CD4-positive, alpha-beta T cell treated with Interleukin-4 for 4 hours (primary cell): Measurements from ENCODE around the gene MTOR.
A peak's percentile ranks its signal among the peaks of the same experiment; 100 is the strongest.
"Not testable (repeated sequence)": the region's sequence is repeated elsewhere in the genome, so short reads cannot be mapped to it uniquely, and the experiment has no call there.

ENCODE experiments used
- DNase-seq: peaks from one replicate; pipeline ENCODE4 v3.0.0-alpha.2; 2020

MTOR gene

DNA sequence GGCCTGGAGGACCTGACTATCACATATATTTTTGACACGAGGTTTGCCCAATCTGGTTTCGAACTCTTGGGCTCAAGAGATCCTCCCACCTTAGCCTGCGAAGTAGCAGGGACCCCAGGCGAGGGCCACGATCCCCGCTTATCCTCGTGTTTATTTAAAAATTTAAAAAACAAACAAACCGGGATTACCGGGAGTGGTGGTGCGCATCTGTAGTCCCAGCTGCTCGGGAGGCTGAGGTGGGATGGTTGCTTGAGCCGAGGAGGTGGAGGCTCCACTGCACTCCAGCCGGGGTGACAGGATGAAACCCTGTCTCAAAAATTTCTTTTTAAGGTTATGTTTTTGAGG lies 162.2 kb downstream of the MTOR start:
- DNase-seq: no peak

DNA sequence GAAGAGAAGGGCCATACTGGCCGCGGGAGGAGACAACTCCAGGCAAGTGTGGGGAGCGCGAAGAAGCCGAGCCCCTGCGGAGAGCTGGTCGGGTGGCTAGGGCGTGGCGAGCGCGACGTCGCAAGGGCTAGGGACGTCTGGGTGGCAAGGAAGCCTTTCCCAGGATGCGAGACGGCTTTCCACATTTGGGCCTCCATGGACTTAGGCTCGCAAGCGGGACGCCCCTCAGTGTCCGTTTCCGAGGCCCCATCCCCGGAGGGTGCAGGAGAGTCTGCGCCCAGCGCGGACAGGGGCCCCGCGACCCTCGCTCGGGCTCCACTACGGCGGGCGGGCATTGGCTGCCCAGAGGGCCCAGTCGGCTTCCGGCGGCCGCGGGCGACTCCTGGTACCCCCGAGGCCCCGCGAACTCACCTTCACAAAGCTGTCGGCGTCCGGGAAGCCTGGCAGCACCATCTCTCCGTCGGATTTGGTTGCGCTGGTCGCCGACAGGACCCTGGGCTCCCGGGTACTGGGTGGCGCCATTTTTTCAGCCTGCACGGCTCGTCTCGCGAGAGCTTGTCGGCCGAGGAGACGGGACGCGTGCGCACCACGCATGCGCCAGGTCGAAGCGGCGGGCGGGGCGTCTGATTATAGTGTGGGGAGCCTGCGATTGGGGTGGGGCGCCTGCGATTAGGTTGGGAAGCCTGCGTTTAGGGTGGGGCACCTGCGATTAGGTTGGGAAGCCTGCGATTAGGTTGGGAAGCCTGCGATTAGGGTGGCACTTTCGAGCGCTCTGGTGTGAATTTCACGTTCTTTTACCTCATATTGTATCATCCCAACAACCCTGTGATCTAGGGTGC lies 162.8 kb downstream of the MTOR start, which contains the start of gene EXOSC10:
TSS of gene EXOSC10 (minus strand) at position 560 of the 839 bp plus-strand sequence. CDS start at position 522, 38 bp downstream.
- DNase-seq: peak; percentile 93

DNA sequence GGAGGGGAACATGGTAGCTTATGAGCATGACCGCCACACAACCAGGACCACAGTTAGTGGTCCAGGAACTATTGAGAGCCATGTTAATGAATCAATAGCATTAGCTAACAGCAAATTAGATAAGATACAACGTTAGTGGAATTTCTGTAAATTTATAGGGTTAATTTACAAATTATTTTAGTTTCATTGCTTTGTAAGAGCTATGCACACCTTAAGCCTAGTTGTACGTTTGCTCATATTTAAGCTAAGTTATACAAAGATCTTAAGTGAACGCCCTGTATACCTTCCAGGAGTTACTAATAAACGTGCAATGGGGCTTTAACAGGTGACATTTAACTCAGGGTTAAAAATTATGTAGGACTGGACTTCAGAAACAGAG lies 163.4 kb downstream of the MTOR start:
- DNase-seq: no peak

DNA sequence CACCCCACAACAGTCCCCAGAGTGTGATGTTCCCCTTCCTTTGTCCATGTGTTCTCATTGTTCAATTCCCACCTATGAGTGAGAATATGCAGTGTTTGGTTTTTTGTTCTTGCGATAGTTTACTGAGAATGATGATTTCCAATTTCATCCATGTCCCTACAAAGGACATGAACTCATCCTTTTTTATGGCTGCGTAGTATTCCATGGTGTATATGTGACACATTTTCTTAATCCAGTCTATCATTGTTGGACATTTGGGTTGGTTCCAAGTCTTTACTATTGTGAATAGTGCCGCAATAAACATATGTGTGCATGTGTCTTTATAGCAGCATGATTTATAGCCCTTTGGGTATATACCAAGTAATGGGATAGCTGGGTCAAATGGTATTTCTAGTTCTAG lies 178.6 kb downstream of the MTOR start:
- not testable (repeated sequence) for DNase-seq

DNA sequence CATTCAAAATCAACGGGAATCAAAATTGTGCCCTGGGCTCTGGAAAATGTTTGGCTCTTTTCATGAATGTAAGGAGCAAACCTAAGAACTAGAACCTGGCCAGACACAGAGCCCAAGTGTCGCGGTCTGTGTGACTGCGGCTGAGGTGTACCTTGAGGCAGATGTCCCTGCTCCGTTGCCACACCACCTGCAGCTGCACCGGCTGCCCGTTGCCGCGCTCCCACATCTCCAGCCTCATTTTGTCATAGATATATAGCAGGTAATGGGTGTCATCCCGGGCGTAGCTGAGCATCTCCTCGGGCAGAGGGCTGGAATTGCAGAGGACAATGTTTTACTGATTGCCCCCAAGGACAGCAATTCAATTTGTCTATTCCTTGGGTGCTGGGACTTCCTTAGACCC lies 181.4 kb downstream of the MTOR start:
- DNase-seq: no peak

DNA sequence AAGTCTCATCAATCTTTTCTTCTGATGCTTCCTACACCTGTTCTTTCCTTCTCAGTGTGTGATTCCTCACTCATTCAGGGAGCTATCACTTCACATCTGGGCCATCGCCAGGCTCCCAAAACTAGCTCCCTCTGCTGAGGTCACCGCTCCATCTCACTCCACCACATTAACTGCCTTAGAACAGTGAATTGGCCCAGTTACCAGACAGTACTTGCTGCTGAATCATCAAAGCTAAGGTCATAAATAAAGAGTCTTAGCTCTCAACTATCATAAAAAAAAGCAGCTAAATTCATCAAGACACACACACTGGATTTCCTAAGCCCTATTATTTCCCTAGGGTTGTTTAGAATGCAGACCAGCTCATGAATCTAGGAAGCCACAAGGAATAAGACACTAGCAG lies 183.7 kb downstream of the MTOR start:
- no peak for DNase-seq

DNA sequence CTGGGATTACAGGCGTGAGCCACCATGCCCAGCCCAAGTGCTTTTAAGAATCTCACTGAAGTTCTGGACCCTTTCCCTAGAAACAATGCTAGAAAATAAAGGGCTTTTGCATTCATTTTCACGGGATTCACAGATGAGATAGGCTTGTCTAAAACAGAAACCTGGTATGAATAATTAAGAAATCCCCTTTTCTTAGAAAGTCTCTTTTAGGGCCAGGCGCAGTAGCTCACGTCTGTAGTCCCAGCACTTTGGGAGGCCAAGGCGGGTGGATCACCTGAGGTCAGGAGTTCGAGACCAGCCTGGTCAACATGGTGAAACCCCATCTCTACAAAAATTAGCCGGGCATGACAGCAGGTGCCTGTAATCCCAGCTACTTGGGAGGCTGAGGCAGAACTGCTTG lies 189.0 kb downstream of the MTOR start:
- DNase-seq: not testable (repeated sequence)

DNA sequence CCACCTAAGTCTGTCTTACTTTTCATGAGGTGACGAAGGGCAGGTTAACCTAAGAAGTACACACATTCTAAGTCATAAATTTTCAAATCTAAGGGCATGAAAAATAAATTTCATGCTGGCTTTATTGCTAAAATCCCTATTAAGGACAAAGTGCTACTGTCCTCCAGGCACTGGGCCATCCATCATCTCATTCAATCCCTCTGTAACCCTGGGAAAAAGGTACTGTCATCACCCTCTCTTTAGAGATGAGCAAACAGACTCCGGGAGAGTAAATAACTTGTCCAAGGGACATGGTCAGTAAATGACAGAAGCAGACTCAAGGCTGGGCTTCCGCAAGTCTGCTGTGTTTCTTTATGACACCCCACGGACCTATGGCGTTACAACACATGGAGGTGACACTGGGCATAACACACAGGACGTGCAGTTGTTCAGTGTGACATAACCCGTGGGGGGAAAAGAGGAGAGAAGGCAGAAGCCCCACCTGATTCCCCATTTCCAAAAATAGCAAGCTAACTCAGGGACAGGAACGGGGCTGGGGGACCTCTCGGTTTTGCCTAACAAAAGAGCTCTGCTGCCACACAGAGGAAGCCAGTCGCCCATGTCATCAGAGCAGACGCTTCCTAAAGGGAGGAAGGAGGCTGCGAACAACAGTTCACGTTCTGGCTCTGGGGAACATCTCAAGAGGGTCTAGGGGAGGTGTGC lies 190.0 kb downstream of the MTOR start:
- DNase-seq: no peak

DNA sequence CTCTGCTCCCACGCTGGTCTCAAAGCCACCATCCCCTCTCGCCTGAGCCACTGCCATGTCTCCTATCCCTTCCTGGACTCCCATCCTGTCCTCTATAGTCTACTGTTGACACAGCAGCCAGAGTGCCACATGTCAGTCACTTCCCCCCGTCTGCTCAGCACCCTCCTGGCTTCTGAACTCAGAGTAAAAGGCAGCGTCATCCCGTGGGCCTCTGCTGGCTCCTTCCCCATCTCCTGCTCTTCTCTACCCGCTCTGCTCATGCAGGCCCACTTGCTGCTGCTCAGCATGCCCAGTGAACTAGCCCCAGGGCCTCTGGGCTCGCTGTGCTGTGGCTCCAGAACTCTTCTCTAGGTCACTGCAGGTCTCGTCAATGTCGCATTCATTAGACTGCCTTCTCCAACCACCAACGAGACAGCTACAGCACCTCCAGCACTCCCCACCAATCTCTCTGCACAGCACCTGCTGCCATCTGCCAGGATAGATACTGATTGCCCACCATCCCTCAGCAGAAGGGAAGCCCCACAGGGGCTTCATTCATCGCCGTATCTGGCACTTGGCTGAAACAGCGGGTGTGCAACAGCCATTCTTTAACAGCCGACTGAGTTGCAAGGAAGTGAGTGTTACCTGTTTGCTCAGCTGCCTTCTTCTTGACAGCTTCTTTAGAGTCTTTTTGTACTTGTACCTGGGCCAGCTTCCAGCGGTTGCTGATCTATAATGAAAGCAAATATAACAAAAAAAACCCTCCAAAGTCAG lies 190.7 kb downstream of the MTOR start:
- no peak for DNase-seq

DNA sequence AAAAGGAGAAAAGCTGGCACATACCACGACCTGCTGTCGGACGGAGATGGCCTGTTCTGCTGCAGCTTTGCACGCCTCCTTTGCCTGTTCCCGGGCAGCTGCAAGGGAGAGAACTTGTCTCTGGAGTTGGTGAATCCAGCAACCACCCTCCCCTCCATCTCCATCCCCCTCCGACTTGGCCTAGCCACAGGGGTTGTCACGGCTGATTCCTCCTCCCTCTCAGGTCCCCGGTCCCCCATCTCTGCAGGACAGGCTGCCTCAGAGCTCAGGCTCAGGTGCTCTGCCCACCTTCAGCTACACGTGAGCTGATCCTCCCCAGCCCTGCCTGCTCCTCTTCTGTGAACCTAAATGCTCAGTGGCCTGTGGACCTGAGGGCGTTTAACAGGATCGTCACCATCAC lies 191.5 kb downstream of the MTOR start:
- no peak for DNase-seq

DNA sequence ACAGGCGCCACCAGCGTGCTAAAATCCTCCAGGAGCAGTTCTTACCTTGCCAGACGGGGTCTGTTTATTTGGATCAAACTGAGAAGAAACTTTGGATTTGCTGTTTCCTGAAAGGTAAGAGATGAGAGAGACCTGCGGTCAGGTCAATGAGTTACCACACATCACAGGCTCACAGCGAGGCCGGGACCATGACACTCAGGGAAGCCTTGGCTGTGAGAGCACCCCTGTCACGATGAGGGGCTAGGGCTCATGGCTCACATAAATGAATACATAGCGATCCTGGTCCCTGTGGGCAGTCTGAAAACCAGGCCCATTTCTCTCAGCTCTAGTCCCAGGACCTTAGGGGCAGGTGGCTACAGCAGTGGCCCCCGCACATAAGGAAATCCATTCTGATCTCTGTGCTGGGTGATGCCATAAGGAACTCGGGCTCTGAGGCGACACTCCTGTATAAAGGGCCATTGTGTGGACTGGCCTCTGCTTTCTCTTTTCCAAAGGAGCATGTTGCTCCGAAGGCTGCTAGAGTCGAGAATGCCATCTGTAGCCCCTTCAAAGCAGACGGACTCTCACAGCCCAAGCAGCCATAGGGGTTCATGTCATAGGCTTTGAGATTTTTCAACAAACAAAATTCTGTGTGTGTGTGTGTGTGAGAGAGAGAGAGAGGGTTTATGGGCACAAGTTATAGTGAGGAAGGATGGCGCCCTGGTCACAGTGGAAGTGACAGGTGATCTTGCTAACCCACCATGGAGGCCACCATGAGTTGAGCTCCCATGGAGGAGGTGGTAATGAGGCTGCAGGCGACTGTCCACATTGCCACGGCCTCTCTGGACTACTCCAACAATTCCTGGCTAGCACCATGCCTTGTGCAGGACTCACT lies 193.5 kb downstream of the MTOR start:
- no peak for DNase-seq

DNA sequence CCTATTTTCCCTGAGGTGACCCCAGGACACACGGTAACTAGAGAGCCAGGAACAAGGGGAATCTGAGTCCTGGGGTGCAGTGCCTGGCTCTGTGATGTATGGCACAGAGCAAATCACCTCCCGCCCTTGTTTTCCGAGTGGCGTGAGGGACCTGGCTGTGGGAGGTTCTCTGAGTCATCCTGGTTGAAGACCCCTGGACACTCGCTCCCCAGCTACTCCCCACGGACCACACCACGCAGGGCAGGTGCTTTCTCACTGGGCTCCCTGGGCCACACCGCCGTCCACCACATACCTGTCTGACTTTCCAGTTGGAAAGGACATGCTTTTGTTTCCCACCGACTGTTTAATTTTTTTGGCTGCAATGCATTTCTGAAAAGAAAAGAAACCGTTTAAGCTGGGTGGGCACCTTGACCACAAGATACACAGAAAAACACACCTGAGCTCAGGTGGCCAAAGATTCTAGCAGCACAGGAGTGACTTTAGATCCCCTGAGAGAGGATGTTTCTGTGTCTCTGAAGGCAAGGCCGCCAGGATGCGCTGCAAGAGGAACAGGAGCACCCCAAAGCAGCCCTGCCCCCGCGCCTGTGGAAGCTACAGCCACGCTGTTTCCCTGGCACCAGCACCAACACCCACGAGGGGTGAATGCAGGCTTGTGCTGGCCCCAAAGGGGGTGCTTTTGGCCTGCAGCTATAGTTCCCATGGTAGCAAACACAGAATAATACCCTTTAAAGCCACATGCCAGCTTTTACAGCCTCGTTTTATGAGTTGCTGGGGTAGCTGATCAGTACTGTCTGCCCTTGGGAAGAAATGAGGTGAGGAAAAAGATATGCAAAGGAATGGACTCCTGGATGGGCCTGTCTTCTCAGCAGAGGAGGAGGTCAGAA lies 194.4 kb downstream of the MTOR start:
- no peak for DNase-seq

DNA sequence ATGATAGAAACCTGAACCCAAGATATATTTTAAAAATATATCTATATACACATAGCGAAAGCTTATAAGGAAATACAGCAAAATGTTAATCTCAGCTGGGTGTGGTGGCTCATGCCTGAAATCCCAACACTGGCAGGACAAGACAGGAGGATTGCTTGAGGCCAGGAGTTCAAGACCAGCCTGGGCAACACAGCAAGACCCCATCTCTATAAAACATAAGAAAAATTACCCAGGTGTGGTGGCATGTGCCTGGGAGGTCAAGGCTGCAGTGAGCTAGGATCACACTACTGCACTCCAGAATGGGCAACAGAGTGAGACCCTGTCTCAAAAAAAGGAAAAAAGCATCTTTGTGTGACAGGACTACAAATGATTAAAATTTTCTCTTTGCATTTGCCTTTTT lies 196.6 kb downstream of the MTOR start:
- no peak for DNase-seq

DNA sequence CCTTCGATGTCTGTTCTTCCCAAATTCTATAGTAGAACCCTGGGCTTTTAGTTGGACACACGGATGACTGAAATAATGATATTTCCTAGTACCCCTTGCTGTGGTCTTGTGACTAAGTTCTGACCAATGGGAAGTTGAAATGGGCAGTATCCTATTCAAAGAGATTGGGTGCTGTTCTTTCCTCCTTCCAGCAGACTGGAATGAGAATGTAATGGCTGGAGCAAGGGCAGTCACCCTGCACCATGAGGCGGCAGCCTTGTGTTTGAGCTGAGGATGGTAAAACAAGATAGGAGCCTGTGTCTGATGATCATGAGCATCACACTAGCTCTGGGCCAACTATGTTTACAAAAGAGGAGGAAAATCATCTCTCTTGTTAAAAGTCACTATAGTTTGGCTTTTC lies 197.4 kb downstream of the MTOR start:
- DNase-seq: no peak

DNA sequence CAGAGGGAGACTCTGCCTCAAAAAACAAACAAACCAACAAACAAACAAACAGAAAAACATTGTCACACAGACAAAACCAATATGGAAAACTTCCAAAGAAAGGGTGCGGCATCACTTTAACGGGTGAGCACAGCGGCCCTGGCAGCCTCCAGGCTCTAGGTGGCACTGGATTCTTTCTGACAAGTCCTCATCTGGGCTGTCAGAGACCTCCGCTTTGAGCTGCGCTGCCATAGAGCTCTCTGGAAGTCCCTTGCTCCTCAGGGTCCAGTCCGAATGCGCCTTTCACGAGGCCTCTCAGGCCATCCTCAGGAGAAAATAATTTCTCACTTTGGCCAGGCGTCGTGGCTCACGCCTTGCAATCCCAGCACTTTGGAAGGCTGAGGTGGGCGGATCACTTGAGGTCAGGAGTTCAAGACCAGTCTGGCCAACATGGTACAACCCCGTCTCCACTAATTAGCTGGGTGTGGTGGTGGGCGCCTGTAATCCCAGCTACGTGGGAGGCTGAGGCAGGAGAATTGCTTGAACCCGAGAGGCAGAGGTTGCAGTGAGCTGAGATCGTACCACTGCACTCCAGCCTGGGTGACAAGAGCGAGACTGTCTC lies 198.3 kb downstream of the MTOR start:
- not testable (repeated sequence) for DNase-seq

DNA sequence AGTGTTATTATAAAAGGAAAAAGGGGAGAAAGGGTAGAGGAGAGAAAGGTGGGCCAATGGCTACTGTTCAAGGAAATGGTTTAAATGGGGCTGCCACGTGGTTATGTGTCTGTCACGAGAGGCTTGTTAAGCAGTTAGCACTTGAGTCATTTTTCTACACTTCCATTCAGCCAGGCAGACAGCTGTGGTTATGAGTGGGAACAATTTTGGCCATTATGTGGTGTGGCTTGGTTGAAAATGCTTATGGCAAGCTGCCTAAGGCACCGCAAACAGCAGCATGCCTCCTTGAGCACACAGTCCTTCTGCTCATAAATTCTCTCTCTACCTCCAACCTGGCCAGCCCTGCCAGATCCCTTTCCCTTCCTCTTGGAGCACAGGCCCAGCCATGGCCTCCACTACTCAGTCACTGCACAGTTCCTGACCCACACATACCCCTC lies 199.4 kb downstream of the MTOR start:
- DNase-seq: peak; percentile 48

DNA sequence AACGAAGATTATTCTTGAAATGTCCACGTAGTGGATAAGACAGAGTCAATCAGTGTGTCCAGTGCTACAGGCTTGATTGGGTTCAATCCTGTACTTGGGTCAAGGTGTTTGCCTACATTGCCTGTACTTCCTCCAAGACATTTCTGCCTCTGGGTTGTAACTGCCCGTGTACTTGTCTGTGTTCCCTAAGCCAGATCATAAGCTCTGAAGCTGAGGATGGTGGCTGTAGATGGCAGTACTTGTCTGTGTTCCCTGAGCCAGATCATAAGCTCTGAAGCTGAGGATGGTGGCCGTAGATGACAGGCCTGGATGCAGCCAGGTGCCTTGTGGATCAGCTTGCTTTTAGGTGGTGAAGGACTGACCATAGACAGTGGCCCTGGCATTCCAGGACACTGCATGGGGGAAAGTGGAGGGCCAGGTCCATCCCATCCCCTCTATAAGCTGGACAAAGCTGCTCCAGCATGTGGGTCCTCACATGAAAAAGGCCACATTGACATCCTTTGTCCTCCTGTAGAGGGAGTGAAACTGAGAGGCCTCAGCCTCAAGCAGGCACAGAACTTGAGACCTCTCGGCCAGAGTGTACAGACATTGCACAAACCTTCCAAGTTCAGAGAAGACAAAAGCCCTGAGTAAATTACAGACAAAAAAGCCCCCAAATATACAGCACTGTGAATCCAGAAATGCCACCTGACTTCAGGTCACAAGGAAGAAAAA lies 200.5 kb downstream of the MTOR start:
- no peak for DNase-seq

DNA sequence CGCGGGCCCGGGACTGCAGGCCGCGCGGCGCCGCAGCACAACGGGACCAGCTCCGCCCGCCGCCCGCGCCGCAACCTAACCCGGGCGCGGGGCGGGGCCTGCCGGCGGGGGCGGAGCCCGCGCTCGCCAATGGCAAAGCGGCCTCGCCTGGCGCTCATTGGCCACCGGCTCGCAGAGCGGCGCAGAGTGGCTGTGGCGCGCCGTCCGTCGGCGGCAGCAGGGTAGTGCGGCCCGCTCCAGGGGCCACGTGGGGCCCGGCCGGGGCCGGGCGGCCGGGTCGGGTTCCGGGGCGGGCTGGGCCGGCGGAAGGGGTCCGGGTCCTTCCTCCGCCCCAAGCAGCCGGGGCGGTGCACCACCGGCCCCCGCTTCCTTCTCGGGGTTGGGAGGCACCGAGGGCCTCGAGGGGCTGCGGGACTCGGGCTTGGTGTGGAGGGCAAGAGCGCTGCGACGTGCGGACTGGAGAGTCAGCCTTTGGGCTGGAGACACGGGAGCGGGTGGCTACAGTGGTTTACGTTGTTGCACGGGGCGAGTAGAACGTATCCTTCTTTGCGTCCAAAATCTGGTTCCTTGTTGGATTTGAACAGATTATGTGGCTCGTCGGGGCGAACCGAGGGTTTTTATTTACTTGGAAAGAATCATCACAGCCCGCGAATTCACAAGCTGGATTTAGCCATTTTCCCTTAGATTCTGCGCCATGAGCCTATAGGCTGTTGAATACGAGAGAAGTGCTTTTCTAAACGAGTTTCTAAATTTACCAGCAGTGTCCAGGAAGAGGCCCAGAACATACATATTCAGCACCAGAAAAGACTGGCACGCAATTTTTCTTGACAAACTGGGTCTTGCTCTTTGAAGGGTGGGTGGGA lies 202.2 kb downstream of the MTOR start, which contains the start of gene SRM:
TSS of gene SRM (minus strand) at position 51 of the 863 bp plus-strand sequence. CDS start 75 bp downstream, outside the sequence.
- DNase-seq: peak; percentile 88
